ENCODE measurements around the gene NCAM1.

The NCAM1 gene

GRCh38 chr11:113260096-113260425 lies 298.8 kb downstream of the NCAM1 start:
- no peak for DNase-seq

DNA sequence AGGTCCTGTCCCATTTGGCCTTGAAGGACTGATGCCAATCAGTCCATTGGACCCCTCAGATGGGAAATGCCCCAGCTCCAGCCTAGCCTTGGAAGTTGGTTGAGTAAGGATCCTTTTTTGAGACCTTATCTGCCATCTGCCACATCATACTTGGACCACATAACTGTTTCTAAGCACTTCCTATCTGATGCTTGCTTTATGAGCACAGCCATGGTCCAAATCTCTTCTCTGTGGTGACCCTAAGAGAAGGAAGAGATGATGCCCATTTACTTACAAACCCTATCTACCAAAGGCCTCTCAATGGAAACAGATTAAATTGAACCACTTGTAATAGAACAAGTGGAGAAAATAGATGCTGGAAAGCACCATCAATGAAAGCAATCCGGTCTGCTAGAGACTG lies 299.3 kb downstream of the NCAM1 start:
- DNase-seq: no peak

DNA sequence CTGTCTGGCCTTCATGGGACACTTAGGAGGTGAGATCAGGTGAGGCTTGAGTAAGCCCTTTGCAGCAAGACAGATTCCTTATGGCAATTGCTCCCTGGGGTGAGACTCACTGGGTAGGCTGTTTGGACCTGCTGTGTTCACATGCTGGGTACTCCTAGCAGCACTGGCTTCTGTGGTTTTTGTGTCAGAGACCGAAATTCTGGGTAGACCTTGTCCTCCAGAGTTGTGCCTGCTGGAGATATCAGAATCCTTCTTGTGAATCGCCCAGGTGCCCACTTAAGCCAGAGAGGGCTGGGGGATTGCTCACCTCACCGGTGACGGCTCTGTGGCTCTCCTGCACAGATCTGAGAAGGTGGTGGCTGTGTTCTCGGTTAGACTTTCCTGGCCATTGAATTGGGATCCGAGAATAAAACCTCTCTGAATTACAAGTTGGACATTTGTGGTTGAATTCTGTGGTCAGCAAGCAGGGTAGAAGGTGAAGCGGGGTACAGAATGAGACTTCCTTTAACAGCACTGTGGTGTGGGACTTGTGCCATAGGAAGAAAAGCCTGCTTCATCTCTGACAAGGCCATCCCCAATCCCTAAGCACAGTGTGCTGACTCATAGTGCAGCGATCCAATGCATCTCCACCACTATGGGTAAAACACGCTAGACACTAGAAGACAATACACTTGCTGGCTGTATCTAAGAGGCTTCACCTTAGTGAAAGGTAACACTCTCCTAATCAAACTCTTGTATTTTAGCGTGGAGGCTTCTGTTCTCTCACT lies 300.7 kb downstream of the NCAM1 start:
- DNase-seq: no peak

GRCh38 chr11:113262594-113262993 lies 301.4 kb downstream of the NCAM1 start:
- no peak for DNase-seq

- no peak for DNase-seq
These were observed 302.4 kb downstream of the NCAM1 start for GRCh38 chr11:113263458-113264259.

DNA sequence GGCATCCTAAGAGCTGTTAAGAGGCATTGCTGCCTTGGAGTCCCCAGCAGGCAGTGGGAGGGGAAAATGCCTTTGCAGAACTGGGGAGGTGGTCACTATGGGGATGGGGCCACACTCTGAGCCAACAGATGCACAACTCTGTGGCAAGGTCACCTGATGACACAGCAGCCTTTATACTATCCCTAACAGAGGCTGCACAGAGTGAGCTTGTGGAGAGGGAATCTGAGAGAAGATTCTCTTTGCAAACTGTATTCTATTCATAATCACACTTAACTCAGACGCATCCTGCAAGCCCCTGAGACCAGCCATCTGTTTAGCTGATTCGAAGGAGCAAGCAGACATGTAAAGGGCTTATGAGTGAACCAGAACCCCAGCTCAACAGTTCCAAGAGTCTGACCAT lies 304.1 kb downstream of the NCAM1 start:
- no peak for DNase-seq

GRCh38 chr11:113267493-113267892 lies 306.3 kb downstream of the NCAM1 start:
- no peak for DNase-seq

DNA sequence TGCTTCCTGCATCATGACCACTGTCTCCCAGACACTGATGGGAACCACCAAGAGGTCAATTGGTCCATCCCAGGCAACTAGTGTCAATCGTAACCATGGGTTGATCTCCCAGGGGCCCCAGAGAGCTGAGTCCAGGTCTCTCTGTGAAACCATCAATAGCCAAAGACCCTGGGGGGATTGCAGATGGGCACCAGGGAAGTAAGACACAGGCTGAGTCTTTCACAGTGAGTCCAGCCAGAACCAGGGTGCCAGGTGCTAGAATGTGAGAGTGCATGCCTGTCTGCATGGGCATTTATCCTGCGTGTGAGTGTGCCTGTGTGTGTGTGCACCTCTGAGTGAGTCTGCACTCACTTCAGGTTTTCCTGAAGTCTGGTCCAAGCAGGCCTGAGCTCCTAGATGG lies 307.9 kb downstream of the NCAM1 start:
- no peak for DNase-seq

DNA sequence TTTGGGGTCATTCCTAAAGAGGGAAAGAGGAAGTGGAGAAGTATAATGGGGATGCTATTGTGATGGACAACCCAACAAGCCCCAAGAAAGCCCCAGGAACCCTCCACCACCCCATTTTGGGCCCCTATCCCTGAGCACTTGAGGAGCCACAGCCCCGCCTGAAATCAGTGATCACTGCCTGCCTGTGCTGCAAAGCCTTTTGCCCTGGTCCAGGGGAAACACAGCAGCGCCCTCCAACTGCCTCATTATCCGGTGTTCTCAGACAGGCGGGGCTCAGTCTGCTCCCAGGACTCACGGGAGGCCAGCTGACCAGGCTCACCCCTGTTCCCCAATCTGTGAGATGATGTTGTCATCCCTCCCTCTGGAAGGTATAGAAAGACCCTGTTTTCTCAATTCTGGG lies 308.4 kb downstream of the NCAM1 start:
- DNase-seq: no peak

DNA sequence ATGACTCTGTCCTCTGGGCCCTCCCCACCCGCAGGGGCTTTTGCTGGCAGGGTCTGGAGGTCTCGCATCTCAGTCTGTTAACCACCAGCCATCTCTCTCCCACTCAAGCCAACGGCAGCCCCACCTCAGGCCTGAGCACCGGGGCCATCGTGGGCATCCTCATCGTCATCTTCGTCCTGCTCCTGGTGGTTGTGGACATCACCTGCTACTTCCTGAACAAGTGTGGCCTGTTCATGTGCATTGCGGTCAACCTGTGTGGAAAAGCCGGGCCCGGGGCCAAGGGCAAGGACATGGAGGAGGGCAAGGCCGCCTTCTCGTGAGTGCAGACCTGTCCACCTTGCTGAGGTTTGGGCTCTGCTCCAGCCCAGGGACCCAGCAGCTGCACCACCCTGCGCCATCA lies 308.9 kb downstream of the NCAM1 start:
- DNase-seq: no peak

DNA sequence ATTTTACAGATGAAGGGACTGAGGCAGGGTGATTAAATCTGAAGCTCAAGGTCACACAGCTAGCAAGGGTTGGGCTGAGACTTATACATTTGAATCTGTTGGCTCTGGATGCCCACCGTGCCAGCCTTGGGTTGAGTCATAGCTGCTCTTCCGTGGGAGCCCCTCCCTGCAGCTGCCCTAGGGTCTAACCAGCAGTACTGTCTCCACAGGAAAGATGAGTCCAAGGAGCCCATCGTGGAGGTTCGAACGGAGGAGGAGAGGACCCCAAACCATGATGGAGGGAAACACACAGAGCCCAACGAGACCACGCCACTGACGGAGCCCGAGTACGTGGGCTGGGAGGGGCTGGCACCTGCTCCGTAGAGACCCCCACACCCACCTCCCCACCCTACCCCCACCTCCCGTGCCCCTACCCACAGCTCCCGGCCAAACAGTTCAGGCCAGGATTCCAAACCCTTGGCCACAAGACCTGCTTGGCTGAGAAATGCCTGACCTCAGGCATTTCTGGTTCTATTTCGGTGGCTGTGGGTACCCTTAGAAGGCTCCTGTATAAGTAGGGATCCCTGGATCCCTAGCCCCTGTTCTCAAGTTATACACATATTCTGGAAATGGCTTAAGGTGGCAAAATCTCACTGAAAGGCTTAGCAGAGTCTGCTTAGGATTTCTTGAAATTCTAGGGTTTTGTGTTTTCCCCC lies 310.5 kb downstream of the NCAM1 start:
- no peak for DNase-seq

DNA sequence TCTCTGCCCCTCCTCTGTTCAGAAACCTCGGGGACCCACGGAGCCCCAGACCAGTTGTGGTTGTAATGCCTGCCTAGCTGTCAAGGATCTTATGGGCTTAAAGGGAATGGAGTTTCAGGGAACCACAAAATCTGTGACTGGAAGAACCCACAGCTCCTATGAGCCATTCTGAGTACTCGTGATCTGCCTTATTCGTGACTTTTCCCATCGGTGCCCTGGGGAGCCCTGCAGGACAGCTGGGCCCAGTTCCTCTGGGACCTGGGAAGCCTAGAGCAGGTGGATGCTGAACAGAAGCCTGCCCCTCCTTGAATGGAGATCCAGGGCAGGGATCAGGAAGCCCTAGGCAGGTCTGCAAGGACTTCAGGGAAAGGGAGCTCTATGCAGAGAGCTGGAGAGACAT lies 311.1 kb downstream of the NCAM1 start:
- DNase-seq: no peak

- DNase-seq: no peak
These were observed 311.9 kb downstream of the NCAM1 start for GRCh38 chr11:113272927-113273615.

- DNase-seq: no peak
These were observed 312.5 kb downstream of the NCAM1 start for GRCh38 chr11:113273720-113274119.

DNA sequence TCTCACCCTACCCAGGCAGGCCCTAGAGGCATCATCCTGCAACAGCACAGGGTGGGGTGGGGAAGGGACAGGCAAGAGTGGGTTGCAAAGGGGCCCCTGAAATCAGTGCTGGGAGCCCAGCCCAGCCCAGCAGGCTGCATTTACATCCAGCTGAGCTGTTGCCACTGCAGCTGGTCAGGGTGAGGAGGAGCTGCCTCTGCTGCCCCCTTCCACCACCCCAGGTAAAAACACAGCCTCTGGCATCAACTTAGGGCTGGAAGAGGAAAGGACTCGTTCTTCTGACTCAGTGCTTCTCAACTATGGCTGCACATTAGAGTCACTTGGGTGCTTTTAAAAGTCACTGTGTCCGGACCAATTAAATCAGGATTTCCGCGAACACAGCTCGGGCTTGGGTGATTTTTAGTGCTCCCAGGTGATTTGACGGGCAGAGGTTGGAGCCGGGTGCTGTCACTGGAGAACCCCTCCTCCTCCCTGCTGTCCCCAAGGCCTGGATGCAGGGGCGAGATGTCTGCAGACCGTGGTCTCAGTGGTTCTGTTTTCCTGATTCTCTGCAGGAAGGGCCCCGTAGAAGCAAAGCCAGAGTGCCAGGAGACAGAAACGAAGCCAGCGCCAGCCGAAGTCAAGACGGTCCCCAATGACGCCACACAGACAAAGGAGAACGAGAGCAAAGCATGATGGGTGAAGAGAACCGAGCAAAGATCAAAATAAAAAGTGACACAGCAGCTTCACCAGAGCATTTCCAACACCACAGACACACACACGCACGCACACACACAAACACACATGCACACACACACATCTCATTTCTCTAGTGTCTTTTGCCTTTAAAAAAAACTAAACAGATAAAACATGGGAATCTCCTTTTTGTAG lies 313.7 kb downstream of the NCAM1 start:
- DNase-seq: no peak

DNA sequence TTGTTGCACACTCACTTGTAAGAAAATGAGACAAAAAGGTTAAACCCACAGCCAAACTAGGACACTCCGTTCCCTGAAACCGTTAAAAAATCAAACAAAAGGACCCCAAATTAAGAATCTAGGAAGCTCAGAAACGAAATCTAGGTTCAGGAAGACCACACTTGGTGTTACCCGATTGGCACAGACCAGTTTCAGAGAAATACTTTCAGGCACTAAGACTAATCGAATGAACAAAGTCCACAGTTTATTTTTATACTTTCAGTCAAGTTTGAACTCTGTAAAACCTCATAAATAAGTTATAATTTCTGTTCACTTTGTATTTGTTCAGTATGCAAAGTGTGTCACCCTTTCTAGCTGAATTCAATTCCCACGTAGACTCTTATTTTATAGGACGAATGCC lies 314.4 kb downstream of the NCAM1 start:
- no peak for DNase-seq

DNA sequence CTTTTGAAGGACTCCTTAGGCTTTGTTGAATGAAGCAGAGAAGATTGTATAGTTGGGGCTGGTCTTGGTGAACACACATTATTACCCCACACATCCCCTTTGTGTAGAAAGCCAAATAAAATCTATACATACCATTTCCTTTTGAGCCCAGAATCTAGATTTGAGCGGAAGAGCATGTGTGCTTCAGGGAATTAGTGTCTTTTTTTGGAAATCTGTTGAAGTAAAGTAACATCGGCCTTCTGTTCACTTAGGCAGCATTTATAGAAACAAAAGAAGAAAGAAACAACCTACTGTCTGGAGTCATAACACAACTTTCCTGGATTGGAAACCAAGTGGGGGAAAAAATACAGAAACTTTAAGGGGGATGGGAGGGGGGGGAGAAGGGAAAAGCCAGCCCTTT lies 315.2 kb downstream of the NCAM1 start:
- no peak for DNase-seq

- DNase-seq: no peak
These were observed 316.7 kb downstream of the NCAM1 start for GRCh38 chr11:113277907-113278306.

DNA sequence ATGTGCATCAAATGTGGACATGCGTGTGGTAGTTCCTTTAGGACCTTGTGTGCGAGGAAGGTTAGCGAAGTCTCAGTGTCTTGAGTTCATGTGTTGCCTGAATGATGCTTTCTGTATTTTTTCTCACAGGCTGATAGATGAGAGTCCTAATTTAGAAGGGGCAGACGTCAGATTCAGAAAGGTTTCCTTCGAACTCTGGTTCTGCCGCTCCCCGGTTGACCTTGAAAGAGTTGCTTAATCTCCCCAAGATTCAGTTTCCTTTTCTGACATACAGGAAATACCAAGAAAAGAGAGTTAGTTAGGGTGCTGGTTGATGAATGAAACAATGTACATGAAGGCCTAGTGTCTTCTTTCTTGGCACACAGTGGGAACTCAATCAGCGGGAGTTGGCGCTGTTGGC lies 317.3 kb downstream of the NCAM1 start:
- DNase-seq: no peak

DNA sequence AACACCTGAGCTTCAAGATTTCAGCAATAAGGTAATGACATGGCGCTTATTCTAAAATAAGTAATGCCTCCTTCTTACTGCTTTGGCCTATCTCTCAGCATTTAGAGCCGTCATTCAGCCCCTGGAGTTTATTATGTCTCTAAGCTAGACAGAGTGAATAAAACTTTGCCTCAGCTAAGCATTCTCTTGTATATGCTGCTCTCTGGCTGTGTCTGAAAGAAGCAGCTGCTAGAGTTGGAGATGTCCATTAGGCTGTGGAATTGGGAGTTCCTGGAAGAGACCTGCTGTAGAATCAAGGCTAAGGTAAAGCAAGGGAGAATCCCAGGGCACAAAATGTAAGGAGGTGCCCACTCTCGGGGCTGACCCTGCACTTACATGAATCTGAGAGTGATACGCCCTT lies 317.7 kb downstream of the NCAM1 start:
- DNase-seq: no peak

- DNase-seq: no peak
These were observed 318.4 kb downstream of the NCAM1 start for GRCh38 chr11:113279591-113279990.

GRCh38 chr11:113281052-113281725 lies 320.0 kb downstream of the NCAM1 start:
- no peak for DNase-seq

All from NCI-H446 (cell line).